HG02610 (cell line): ENCODE results near the gene CALCB.
"Not testable (repeated sequence)": the region's sequence is repeated elsewhere in the genome, so short reads cannot be mapped to it uniquely, and the experiment has no call there.

Experiments
- ATAC-seq: cut with Tn5 transposase; IDR thresholded peaks from one replicate; pipeline ENCODE4 v1.9.1; 2021; ENCODE audit warnings: mild to moderate bottlenecking, moderate library complexity; ENCODE audit not compliant: unreplicated experiment

The CALCB gene, protein sequence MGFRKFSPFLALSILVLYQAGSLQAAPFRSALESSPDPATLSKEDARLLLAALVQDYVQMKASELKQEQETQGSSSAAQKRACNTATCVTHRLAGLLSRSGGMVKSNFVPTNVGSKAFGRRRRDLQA

DNA sequence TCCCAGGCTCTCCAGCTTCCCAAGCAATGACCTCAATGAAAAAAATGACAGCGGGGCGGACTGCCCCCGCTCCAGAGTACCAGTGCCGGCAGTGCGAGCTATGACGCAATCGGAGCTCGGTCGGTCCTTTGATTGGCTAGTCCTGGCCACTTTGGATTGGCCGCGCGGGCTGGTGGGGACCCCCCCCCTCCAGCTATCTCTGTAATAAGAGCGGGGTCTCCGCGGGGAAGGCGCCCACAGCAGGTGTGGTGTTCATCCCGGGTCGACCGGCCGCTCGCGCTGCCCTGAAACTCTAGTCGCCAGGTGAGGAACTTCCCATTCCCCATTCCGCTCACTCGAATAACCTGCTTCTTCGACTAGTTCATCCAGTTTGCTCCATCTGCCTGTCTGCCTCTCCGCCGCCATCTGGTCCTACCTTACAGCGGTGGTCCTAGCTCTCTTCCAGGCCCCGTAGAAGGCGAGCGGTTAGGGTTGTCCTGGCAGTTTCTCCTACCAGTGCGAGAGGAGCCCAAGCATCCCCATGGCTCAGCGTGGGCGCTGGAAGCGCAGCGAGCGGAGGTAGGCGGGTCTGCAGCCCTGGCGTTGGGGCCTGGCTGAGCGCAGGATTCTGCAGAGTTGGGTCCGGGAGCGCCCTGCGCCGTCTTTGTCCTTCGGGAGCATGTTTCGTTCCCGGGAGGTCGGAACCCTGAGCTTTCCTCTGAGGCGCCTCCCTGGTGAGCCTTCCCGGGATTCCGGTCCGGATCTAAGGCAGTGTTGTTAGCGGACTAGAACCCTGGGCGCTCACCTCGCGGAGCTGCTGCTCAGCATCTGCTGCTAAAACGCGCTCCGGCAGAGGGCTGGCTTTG, at the start of gene CALCB:
TSS of gene CALCB (plus strand) at position 233 of the 845 bp plus-strand sequence. CDS start 1,126 bp downstream, outside the sequence.
- no peak for ATAC-seq

DNA sequence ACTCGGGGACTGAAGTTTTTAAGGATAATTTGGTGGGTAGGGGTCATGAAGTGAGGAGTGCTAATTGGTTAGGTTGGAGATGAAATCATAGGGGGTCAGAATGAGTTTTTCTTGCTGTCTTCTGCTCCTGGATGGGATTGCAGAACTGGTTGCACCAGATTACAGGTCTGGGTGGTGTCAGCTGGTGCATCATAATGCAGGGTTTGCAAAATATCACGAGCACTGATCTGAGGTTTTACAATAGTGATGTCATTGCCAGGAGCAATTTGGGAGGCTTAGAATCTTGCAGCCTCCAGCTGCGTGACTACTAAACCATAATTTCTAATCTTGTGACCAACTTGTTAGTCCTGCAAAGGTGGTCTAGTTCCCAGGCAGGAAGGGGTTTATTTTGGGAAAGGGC, 46.4 kb upstream of the CALCB start:
- ATAC-seq = no peak

DNA sequence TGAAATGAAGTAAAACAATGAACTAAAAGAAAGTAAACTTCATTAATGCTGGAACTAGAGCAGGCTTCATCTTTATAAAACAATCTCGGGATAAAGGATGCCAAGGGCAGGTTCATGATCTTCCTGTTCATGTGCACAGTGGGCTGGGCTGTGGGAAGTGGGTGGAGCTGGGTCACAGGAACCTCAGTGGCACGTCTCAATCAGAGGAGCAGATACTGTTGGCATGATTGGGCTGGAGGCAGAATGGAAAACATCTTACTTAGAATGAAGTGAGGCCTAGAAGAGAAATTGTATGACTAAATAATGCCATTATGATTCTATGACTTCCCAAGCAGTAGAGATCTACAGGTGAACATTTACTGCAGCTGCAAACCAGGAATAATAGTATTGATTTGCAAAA, 45.4 kb upstream of the CALCB start:
- no peak for ATAC-seq

DNA sequence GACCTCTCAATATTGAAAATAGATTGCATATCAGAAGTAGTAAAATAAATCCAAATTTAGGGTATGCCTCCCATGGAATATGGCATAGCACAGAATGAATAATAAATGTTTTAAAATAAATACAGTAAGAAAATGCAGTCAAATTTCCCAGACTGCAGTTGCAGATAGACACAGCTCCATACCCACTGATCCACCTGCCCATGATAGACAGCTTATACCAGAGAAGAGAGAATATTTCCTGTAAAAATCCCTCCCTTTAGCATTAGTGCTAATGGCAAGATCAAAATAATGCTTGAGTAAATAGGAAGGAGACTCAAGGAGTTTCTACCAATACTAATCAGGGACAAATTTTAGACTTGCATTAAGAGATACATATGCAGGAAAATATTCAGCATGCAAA, 45.0 kb upstream of the CALCB start:
- ATAC-seq = no peak

DNA sequence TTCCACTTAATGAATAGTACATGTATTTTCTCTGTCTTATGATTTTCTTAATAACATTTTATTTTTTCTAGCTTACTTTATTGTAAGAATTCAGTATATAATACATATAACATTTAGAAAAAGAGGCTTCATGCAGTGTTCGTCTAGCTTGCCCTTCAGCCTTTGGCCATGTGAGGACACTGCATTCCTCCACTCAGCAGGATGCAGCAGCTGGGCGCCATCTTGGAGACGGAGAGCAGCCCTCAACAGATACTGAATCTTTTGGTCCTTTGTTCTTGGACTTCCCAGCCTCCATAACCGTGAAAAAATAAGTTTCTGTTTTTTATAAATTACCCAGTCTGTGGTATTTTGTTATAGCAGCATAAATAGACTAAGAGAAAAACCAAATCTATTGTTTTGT, 41.4 kb upstream of the CALCB start:
- not testable (repeated sequence) for ATAC-seq

DNA sequence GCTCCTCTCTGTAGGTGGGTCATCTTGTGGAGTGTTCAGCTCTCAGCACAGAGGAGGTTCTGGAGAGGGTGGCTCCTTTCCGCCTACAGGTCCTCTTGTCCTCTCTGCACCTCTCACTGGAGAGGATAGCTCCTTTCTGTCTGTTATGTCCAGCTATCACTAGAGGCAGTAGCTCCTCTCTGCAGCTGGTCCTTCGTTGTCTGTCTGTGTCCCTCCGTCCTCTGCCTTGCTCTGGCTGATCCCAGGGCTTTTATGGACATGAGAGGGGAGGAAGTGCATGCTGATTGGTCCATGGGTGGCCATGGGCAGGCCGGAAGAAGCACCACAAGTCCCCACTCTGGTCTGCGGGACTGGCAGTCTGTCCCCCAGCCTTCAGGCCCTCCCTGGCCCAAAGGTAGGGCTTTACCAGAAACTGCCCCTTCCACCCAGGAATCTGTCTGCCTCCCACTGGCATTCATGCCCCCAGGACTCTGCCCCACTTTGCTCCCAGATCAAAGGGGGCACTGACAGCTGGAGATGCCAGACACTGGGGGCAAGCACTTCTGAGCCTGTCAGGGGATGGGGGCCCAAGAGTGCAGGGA, 38.6 kb upstream of the CALCB start:
- ATAC-seq = no peak

DNA sequence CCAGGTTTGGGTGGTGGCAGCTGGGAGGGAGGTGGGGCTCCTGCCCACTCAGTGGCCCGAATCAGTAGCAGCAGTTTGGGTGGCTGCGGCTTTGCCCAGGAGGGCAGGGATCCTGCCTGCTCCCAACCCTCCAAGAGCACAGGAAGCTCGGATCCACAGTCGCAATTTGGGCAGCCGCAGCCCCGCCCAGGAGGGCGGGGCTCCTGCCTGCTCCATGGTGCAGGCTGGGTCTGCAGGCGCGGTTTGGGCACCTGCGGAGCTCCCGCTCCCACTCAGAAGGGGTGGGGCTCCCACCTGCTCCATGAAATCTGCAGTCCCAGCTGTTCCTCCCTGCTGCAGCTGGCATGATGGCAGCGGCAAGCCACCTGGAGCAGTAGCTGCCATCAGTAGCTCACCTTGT, 38.1 kb upstream of the CALCB start:
- no peak for ATAC-seq

DNA sequence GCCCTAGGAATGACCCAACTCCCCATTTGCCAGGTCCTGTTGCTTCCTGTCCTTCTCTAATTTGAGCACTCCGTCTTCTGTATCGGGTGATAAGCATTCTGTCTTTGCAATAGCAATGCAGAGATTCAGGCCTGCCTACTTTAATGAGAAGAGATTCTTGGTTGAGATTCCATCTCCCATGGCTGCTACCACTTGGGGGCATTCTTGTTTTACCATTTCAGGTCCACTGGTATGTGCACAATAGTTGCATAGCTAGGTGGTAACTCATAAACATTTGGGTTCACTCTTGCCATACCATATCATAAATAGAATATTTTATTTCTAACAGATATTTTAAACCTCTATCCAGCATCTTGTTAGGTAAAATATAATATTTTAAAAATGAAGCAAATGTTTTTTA, 34.4 kb upstream of the CALCB start:
- ATAC-seq = no peak

DNA sequence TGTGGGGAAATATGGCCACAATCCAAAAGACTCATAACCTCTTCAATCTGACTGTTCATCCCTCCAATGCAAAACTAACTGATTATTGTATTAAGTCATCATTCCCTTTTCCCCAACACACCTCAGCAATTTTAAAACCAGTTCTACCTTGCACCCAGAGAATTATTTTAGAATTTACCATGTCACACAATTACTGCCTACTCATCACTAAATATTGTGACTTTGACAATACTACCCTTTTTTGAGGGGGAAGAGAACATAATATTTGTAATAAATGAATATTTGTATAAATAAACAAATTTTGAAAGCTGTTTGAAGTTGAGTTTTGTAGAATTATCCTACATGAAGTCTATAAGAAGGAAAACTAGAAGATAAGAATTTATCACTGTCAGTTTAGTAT, 28.2 kb upstream of the CALCB start:
- no peak for ATAC-seq

DNA sequence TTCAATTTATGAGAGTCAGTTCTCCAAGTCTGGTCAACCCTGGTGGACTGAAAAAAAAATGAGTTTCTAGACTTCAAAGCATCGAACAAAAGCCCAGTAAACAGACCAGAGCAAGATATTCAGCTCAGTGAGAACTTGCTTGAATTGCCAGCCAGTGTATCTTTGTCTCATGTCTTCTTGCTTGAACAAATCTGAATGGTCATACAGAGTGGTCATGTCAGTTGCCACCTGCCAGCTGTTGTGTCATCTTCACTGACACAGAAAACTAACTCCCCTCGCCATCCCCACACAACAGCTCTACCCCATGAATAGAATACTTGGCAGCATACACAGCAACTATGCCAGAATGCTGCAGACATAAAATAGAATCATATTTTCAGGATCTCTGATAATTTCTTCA, 27.5 kb upstream of the CALCB start:
- no peak for ATAC-seq

DNA sequence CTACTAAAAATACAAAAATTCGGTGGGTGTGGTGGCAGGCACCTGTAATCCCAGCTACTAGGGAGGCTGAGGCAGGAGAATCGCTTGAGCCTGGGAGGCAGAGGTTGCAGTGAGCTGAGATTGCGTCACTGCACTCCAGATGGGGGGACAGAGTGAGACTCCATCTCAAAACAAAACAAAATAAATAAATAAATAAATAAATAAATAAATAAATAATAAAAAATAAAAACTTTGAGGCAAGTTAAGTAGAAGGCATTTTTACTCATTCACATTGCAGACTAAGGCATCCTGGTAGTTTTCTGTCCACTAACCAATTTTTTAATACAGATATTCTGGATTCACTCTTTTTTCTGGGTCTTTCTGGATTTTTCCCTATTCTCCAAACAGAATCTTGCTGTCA, 26.7 kb upstream of the CALCB start:
- ATAC-seq = not testable (repeated sequence)

DNA sequence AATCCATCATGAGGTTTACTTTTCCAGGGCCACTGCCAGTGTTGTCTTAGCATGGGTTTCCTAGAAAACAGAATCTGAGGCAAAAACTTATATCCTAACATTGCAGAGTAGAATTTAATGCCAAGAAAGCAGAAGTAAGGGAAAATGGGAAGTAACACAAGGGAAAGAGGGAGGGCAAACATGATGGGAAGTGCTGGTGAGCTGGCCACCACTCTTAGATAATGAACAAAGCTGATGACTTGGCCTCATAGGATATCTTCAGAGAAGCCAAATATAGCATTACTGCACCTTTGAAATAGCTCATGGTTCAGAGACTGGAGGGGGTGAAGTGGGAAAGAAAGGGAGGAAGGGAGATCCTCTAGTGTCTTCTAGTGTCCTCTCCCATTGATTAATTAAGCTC, 24.8 kb upstream of the CALCB start:
- no peak for ATAC-seq

DNA sequence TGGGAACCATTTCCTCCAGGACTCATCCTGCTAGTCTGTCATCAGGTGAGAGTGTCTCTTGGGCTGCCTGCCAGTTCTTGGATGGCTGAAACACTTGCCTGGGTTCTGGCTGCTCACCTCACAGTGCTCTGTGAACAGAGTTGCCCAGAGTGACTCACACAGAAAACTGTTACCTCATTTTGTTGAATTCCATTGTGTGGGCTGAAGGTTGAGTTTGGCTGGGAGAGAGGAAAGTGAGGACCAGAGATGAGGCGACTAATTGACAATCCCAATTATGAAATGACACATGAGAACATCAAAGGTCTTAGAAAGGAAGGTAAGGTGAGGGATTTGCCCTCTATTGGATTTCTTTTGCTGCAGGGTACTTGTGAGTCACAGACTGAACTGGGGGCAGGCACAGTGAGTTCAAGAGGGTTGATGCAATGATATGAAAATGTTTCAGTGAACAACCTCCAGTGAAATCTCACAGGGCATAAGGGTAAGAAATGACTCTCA, 20.2 kb upstream of the CALCB start:
- no peak for ATAC-seq

DNA sequence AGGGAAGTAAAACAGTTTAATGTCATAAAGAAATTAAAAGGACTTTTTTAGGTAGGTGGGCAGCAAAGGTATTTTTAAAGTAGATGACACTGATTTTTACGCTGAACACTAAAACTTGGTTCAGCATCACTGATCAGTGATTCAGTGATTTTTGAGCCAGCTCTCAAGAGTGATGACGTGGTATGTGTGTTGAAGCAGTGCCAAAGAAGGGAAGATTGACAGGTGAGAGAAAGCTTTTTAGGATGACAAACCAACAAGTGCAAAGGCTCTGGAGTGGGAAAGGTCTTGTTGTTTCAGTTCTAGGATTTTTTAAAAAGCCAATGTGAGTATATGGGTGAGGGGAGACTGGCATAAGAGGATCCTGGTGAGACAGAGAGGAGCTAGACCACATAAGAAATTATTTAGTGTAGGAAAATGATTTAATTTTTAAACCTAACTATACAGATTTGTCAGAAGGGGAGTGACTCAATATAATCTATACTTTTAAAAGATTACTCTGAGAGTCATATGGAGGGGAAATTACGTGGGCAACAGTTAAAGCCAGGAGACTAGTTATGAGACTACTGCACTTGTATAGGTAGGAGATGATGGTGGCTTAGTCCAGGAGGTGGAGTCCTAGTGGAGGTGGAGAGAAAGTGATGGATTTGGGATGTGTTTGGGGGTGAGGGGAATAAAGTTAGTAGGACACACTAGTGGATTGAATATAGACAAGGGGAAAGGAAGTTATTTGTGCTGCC, 17.6 kb upstream of the CALCB start:
- ATAC-seq = no peak

DNA sequence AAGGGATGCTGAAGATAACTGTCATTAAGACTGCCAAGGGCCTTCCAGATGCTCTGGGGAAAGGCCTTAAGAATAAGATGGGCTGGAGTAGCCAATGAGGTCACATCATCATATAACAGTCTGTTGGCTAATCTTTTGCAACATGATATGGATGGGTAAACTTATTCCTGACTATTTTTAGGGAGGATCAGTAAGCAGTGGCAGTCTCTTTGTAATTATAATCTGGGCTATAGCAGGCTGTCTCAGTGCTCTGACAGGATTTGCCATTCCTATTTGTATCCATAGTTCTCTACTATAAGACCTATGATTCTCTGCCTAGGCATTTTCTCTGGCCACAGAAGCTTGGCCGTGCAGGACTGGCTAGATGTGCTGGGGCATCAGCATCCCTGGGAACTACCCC, 16.1 kb upstream of the CALCB start:
- no peak for ATAC-seq

DNA sequence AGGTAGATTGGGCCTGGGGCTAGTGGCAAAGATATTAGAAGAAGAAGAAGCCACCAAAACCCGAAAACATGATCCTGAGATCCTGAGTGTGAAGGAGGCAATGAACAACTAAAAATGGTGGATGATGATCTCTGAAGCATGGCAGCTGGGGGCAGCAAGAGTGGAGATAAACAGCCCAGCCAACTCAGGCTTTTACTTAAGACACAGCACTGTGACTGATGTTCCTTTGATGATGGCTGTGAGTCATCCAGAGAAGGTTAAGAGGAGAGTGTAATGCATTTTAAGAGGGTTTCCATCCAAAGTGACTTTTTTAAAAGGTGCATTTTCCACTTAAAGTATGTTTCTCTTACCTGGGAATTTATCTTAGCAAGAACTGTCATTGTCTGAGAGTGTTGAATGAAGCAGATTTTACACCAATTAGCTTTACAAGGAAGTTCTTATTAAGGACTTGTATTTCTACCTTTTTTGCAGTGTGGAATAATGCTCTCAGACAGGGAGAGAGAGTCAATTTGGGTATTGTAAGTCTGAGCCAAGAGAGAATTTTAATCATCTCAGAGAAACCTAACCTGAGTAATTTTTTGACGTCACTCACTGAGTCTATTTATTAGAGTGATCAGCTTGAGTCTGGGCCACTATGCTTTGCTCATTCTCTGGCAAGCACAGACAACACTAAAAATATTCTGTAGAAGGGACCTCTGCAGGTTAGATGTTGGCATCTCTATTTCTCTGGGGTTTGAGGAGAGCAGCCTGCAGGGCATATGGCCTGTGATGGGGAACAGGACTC, 14.1 kb upstream of the CALCB start:
- ATAC-seq = no peak

DNA sequence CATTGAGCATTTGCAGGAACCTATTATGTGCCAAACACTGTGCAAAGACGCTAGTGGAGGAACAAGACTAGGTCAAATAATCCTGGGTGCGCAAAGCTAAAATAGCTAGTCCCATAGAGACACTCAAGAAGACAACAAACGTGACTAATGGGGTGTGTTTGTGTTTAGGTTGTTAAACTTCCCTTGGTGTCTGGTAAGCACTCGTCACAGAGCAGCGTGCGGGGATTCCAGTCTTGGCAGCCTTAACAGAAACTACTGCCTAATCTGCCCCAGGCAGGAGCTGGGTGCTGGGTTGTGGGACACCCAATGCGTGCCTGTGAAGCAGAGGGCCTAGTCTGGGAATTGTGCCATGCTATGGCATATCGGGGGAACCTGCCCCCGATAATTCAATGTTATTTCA, 10.8 kb upstream of the CALCB start:
- no peak for ATAC-seq

DNA sequence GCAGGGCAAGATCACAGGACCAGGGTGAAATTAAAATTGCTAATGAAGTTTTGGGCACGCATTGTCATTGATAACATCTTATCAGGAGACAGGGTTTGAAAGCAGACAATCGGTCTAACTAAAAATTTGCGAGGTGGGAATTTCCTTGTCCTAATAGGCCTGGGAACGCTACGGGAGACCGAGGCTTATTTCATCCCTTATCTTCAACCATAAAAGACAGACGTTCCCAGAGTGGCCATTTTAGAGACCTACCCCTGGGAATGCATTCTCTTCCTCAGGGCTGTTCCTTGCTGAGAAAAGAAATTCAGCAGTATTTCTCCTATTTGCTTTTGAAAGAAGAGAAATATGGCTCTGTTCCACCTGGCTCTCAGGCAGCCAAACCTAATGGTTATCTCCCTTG, 3.6 kb upstream of the CALCB start:
- not testable (repeated sequence) for ATAC-seq

DNA sequence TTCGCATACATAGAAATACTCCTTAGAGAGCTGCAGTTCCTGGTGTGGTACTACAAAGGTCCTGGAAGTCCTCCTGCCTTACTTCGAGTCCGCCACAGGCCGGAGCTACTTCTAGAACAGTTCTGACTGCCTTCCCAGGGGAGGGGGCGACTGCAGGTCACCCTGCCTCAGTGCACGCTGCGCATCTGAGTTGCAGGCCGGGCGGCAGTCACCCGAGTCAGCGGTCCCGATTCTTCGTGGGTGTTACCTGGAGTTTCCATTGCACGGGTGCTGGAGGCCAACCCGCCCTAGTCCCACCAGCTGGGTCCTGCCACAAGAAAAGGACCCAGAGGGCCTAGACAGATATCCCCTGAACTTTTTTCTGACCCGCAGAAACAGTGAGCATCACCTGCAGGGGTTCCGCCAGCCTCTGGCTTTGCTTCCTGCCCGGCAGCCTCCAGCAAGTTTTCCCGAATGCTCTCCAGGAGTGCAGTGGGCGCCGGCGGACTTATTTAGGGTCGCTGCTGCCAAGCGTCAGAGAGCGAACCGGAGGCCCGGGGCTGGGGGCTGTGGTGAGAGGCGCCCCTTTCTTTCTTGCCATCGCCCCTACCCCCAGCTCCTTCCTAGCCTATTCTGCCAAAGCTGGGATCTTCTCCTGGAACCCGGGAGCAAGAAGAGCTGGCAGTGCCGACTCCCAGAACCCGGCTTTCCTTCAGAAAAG, 1.7 kb upstream of the CALCB start:
- ATAC-seq = no peak

DNA sequence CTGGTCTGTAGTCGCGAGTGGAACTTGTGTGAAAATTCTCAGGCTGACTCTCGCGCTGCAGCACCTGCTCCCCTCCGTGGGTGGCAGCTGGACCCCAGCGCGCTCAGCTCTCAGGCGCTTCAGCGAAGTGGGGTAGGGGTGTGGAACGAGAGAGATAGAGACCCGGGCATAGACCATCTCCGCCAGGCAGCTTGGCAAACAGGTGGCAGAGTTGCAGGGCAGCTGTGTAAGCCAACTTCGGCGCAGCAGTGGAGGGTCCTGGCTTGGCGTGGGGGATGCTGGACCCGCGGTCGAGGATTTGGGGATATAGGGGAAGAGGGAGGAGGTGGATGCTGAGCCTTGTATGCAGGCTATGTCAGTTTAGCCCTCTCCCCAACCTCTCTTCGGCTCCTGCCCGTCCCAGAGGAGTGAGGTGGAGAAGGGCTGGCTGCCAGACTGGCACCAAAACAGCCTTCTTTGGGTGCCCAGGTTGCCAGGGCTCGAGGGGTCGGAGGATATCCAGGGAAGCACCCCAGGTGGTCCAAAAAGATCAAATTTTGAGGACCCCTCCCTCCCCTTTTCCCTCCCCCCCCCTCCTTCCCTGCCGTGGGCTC, 746 bp upstream of the CALCB start:
- ATAC-seq = no peak
